Measurements from ENCODE around the gene AADAT. TPM values are rescaled to one million over a fixed set of nuclear protein-coding genes. Genes with fewer than 3 reads are reported as not detected.
A peak's percentile ranks its signal among the peaks of the same experiment; 100 is the strongest.

The AADAT gene
- total and polyA plus RNA-seq, 2 of the 4 experiments (the other 2 are of a cell fraction), result 4.7 to 6.9 TPM

DNA sequence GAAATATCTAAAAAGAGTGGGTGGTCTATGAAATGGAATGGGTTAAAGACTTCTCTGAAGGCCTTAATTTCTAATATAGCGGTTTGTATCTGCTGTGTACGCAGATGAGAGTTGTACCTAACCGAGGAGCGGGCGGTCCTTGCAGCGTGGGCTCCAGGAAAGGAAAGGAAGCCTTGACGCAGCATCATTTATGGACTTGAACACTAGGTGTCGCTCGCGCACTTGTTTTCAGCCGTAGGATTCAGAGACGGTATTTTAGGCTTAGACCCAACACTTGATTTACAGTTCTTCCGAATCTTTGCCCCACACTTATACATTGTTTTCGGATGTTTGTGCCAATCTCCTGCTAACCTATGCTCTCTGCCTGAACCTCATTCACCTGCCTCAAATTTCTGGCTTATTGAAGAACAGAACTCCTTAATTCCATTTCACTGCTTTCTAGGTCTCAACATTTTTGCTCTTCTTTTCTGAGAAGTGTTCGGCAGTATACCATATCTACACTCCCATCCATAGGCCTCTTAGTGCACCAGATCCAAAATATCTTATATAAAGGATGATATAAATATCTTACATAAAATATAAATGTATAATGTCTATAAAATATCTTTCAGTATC lies 48.9 kb upstream of the AADAT start:
- no peak overlapping the region for H2BK120ac ChIP-seq (ENCODE audit: low read depth, low read length)
- no peak overlapping the region for H2BK15ac ChIP-seq (ENCODE audit: low read depth, low read length)
- in situ Hi-C loops (cut with MboI; ENCODE audit: low sequenced_read_pairs) (no loop called here), dilution Hi-C loops (cut with HindIII; ENCODE audit: low sequenced_read_pairs, unreplicated experiment) (no loop called here), intact Hi-C loops (cut with micrococcal nuclease) (no loop called here)
- ChIA-PET POLR2A (ENCODE audit: unreplicated experiment) (no interaction called here), CTCF (interaction anchor here (0.8 to 1.4 kb wide), 2 partner anchors 8 to 14 kb away, joined by 3 read pairs; no protein-coding TSS in a partner anchor)
- H3K14ac ChIP-seq (replicated peaks; ENCODE audit: low read depth, low read length), result no peak overlapping the region
- no peak overlapping the region for H4K8ac ChIP-seq (ENCODE audit: low read depth in 2 of 2, low read length in 2 of 2)
- no peak overlapping the region for H3K4me2 ChIP-seq (ENCODE audit: low read depth, low read length)
- no peak overlapping the region for H2BK20ac ChIP-seq (ENCODE audit: low read depth, low read length)
- no peak overlapping the region for H3K9ac ChIP-seq (ENCODE audit: low read depth, low read length)
- H2AK9ac ChIP-seq (replicated peaks; ENCODE audit: low read depth, low read length, poor library complexity), result no peak overlapping the region
- H3K4me1 ChIP-seq (ENCODE audit: control insufficient read depth, insufficient read depth, low read length), result no peaks in the 10 kb centered on the region
- H3K9me1 ChIP-seq (ENCODE audit: insufficient read depth, low read length), result no peaks in the 10 kb centered on the region
- H3K56ac ChIP-seq (ENCODE audit: extremely low read depth, insufficient read depth, low read length), result no peak overlapping the region
- no peaks in the 10 kb centered on the region for H4K20me1 ChIP-seq (ENCODE audit: insufficient read depth, low read length)
- H3K27ac ChIP-seq (ENCODE audit: insufficient read depth, low read length), result no peak overlapping the region
- no peak overlapping the region for H3K23ac ChIP-seq (ENCODE audit: low read depth, low read length)
- no peaks in the 10 kb centered on the region for H3K36me3 ChIP-seq (ENCODE audit: control insufficient read depth, insufficient read depth, low read length)
- peak; percentile 73 for DNase-seq
- no peak overlapping the region for H3K18ac ChIP-seq (ENCODE audit: low read depth, low read length)
- no peak overlapping the region for H4K91ac ChIP-seq (ENCODE audit: insufficient read depth, low read depth, low read length)
- ATAC-seq (ENCODE audit: low read depth), result peak; percentile 86
- no peaks in the 10 kb centered on the region for H3K79me1 ChIP-seq (ENCODE audit: low read depth in 1 of 2, low read length in 2 of 2)
- H3K27me3 ChIP-seq (ENCODE audit: control insufficient read depth, insufficient read depth, low read length), result no peaks in the 10 kb centered on the region
- TF ChIP-seq CEBPB (IDR thresholded peaks at IDR 0.05; ENCODE audit: low read depth, low read length) (no peak), POLR2A (IDR thresholded peaks at IDR 0.05; ENCODE audit: low read depth, low read length) (no peak), NFE2L2 (IDR thresholded peaks at IDR 0.05; ENCODE audit: low read depth, low read length) (no peak), BHLHE40 (IDR thresholded peaks at IDR 0.05; ENCODE audit: low read depth, low read length) (no peak), FOS (IDR thresholded peaks at IDR 0.05; ENCODE audit: low read depth, low read length) (no peak), SMC3 (IDR thresholded peaks at IDR 0.05; ENCODE audit: low read depth, low read length) (peak; percentile 50; the same call in 1 of the 2 replicates), CHD1 (IDR thresholded peaks at IDR 0.05; ENCODE audit: low read depth, low read length) (no peak), RAD21 (IDR thresholded peaks at IDR 0.05; ENCODE audit: low read length) (peak; percentile 77), MXI1 (IDR thresholded peaks at IDR 0.05; ENCODE audit: borderline replicate concordance, low read depth, low read length) (no peak), RCOR1 (IDR thresholded peaks at IDR 0.05; ENCODE audit: insufficient replicate concordance, low read length) (no peak), RFX5 (IDR thresholded peaks at IDR 0.05; ENCODE audit: low read depth, low read length) (no peak), MAZ (IDR thresholded peaks at IDR 0.05; ENCODE audit: borderline replicate concordance, low read depth, low read length) (no peak)
- TF ChIP-seq, protein P1, sequence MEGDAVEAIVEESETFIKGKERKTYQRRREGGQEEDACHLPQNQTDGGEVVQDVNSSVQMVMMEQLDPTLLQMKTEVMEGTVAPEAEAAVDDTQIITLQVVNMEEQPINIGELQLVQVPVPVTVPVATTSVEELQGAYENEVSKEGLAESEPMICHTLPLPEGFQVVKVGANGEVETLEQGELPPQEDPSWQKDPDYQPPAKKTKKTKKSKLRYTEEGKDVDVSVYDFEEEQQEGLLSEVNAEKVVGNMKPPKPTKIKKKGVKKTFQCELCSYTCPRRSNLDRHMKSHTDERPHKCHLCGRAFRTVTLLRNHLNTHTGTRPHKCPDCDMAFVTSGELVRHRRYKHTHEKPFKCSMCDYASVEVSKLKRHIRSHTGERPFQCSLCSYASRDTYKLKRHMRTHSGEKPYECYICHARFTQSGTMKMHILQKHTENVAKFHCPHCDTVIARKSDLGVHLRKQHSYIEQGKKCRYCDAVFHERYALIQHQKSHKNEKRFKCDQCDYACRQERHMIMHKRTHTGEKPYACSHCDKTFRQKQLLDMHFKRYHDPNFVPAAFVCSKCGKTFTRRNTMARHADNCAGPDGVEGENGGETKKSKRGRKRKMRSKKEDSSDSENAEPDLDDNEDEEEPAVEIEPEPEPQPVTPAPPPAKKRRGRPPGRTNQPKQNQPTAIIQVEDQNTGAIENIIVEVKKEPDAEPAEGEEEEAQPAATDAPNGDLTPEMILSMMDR (conservative IDR thresholded peaks at IDR 0.05; ENCODE audit: low read depth, low read length), result peak; percentile 81
- TF ChIP-seq, protein P2, sequence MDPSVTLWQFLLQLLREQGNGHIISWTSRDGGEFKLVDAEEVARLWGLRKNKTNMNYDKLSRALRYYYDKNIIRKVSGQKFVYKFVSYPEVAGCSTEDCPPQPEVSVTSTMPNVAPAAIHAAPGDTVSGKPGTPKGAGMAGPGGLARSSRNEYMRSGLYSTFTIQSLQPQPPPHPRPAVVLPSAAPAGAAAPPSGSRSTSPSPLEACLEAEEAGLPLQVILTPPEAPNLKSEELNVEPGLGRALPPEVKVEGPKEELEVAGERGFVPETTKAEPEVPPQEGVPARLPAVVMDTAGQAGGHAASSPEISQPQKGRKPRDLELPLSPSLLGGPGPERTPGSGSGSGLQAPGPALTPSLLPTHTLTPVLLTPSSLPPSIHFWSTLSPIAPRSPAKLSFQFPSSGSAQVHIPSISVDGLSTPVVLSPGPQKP (IDR thresholded peaks at IDR 0.05; ENCODE audit: borderline replicate concordance, low read depth, low read length), result no peak
- TF ChIP-seq, protein P3, sequence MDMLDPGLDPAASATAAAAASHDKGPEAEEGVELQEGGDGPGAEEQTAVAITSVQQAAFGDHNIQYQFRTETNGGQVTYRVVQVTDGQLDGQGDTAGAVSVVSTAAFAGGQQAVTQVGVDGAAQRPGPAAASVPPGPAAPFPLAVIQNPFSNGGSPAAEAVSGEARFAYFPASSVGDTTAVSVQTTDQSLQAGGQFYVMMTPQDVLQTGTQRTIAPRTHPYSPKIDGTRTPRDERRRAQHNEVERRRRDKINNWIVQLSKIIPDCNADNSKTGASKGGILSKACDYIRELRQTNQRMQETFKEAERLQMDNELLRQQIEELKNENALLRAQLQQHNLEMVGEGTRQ (IDR thresholded peaks at IDR 0.05; ENCODE audit: low read depth, low read length), result no peak
- no peak overlapping the region for H2AK5ac ChIP-seq (ENCODE audit: low read depth, low read length)
- H4K5ac ChIP-seq (ENCODE audit: low read depth, low read length), result no peak overlapping the region
- H2BK5ac ChIP-seq (ENCODE audit: low read depth, low read length, poor library complexity, severe bottlenecking), result no peak overlapping the region
- 3% methylated on average over 10 of the region's 15 CpGs; no CpG with 5 or more reads in 1 of the 2 experiments for WGBS, 2 experiments (ENCODE audit: extremely low coverage in 2 of 2, insufficient read length in 1 of 2)
- H3K4me3 ChIP-seq (ENCODE audit: insufficient read depth, low read depth, low read length), result no peak overlapping the region
- no peak overlapping the region for H3K4ac ChIP-seq (ENCODE audit: low read depth, low read length)
- no peaks in the 10 kb centered on the region for H3K9me3 ChIP-seq (ENCODE audit: control insufficient read depth, insufficient read depth, low read length)
- BruUV-seq (replicated peaks), result no TSS peak
- no peak overlapping the region for H2AFZ ChIP-seq (replicated peaks; ENCODE audit: low read length, poor library complexity)

All from IMR-90 (cell line).